ENCODE results near the gene VSIR.

Gene VSIR

DNA sequence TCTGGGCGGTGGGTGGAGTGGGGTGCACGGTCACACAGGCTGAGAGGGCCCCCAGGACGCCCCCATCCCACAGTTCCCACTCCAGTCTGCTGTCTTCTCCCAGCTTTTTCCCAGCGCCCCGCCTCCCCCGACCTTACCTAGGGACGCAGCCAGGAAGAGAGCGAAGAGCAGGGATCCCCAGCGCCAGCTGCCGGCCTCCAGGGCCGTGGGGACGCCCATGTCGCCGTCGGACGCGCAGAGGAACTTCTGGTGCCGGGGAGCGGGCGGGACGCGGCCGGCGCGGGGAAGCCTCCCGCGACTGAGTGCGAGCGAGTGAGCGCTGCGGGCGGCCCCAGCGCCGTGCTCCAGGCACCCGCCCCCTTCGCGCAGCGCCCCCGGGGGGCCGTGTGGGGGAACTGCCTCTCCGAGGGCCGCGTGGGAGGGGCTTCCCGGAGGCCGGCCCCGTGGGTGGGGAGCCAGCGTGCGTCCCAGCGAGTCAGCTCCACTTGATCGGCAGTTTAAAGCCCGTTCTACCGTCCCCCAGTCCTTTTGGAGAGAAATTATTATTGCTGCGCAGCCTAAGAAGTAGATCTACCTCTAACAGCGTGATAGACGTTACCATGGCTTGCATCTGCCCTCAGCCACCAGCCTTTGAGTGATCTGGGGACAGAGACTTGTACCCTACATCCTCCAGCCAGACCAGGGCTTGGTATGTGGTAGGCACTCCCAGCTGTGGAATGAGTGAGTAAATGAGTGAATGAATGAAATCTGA, at the start of gene VSIR:
TSS of gene VSIR (minus strand) at position 300 of the 751 bp plus-strand sequence. CDS start at position 219, 81 bp downstream.
- peak; percentile 60 for DNase-seq (ENCODE audit: low read depth, low spot score)
- H3K4me3 ChIP-seq (ENCODE audit: low read depth, low read length): peak within 1 kb of the TSS; percentile 38
- in situ Hi-C loops (cut with HindIII; ENCODE audit: low sequenced_read_pairs): no loop called here
- TF ChIP-seq, protein P1, sequence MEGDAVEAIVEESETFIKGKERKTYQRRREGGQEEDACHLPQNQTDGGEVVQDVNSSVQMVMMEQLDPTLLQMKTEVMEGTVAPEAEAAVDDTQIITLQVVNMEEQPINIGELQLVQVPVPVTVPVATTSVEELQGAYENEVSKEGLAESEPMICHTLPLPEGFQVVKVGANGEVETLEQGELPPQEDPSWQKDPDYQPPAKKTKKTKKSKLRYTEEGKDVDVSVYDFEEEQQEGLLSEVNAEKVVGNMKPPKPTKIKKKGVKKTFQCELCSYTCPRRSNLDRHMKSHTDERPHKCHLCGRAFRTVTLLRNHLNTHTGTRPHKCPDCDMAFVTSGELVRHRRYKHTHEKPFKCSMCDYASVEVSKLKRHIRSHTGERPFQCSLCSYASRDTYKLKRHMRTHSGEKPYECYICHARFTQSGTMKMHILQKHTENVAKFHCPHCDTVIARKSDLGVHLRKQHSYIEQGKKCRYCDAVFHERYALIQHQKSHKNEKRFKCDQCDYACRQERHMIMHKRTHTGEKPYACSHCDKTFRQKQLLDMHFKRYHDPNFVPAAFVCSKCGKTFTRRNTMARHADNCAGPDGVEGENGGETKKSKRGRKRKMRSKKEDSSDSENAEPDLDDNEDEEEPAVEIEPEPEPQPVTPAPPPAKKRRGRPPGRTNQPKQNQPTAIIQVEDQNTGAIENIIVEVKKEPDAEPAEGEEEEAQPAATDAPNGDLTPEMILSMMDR (IDR thresholded peaks at IDR 0.05; ENCODE audit: low read depth, low read length): peak; percentile 65

DNA sequence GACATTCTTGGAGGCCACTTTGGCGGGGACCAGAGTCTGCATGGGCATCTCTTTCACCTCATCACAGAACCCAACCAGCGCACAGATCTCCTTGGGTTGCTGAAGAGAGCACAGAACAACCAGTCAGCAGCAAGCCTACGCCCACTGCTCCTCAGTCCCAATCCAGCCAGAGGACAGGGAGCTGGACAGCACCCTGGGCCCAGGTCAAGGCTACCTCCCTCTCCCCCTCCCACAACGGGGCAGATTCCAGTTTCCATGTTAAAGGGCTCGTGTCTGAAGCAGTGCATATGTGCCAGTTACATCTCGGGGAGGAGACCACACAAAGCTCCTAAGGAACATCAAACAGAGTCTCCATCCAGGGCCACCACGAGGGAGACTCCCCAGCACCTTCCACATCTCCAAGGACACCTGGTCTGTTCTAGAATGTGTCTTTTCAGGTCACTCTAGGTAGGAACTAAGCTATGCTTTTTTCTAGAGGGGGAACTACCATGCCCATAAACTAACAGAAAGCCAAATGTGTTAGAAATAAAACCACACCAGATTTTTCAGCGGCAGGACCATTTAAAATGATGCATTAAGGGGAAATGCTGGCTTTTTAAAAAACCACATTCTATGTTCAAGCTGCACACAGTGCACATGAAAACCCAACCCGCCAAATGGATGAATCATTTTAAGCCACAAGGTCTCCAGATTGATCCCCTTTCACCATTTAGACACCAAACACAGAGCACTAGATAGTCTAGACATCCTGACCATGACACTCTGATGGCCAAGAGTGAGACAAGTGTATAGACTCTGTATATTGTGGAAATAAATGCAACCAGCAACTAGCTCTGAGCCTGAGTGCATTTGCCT, 48.8 kb upstream of the VSIR start:
- TF ChIP-seq, protein P1 (IDR thresholded peaks at IDR 0.05; ENCODE audit: low read depth, low read length): no peak
- peak; percentile 78 for DNase-seq (ENCODE audit: low read depth, low spot score)
- in situ Hi-C loops (cut with HindIII; ENCODE audit: low sequenced_read_pairs): no loop called here

DNA sequence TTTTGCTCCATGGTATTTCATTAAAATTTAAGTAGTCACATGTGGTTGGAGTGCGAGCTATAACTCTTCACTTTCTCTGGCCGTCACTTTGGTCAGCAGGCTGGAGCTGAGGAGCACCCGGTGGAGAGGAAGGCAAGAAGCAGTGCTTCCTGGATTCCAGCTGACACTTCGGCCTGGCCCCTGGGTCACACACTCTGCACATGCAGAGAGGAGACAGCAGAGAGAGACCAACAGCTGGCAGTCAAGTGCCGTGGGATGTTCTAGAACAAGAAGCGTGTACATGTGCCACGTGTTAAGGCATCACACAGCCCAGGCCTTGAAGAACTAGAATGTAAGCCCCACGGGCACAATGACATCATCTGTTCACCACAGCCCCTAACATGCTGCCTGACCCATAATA, 47.6 kb upstream of the VSIR start:
- no peak overlapping the region for H3K4me3 ChIP-seq (ENCODE audit: low read depth, low read length)
- TF ChIP-seq, protein P1 (IDR thresholded peaks at IDR 0.05; ENCODE audit: low read depth, low read length): no peak
- in situ Hi-C loops (cut with HindIII; ENCODE audit: low sequenced_read_pairs): no loop called here
- no peak for DNase-seq (ENCODE audit: low read depth, low spot score)

More for the DNA sequence above, 48.8 kb upstream of the VSIR start:
- H3K4me3 ChIP-seq (ENCODE audit: low read depth, low read length): no peak overlapping the region

DNA sequence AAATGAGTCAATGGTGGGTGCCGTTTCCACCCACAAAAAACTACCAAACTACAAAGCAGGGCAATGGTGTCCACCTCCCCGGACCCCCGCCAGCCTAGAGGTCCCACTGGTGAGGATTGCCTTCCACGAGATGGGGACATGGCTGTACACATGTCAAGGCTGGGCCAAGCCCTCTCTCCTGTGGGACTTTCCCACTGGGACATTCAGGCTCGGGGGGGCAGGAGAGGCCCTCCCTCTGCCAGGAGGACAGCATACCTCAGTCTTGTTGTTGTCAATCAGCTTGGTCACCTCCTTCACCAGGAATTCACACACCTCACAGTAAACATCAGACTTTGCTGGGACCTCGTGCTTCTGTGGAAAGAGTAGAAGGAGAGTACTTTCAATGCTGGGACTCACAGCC, 46.7 kb upstream of the VSIR start:
- no peak overlapping the region for H3K4me3 ChIP-seq (ENCODE audit: low read depth, low read length)
- TF ChIP-seq, protein P1 (IDR thresholded peaks at IDR 0.05; ENCODE audit: low read depth, low read length): no peak
- no peak for DNase-seq (ENCODE audit: low read depth, low spot score)
- in situ Hi-C loops (cut with HindIII; ENCODE audit: low sequenced_read_pairs): no loop called here

DNA sequence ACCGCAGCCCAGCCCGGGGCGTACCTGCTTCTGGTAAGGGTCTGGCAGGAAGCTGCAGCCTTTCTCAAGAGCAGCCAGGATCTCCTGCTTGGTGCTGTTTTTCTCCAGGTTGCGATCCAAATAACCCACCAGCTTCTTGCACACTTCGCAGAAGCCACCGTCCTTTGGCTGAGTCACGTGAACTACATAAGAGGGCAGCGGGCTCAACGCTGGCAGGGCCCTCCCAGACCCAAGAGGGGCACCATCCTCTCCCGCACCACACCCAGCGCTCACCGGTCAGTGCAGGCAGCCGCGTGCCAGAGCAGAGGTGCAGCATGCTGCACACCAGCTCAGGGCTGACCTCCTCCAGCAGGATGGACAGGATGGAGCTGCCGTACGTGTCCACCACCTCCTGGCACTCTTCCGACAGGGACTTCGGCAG, 46.1 kb upstream of the VSIR start:
- DNase-seq (ENCODE audit: low read depth, low spot score): no peak
- in situ Hi-C loops (cut with HindIII; ENCODE audit: low sequenced_read_pairs): no loop called here
- H3K4me3 ChIP-seq (ENCODE audit: low read depth, low read length): no peak overlapping the region
- TF ChIP-seq, protein P1 (IDR thresholded peaks at IDR 0.05; ENCODE audit: low read depth, low read length): no peak

DNA sequence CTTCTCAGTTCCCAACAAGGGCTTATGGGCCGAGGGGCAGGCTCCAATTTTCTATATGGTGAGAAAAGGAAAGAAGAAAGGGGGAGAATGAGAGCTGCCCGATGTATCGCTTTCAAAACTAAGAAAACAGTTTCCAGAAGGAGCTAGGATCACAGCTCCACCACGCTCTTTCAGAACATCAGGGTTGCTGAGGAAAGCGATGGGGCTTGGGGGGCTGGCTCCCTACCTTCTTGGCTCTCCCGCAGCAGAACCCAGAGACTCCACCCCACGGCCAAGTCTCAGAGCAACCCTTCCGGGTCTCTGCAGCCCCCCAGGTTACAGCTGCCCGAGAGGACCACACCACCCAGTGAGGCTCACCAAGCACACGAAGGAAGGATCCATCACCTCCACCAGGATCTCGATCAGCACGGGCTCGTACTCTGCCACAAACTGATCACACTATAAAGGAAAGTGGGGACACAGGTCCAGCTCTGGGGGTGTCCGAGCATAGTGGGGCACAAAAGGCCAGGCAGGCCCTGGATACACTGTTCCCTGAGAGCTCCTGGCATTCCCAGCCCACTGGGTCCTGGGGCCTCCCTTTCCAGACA, 45.4 kb upstream of the VSIR start:
- DNase-seq (ENCODE audit: low read depth, low spot score): no peak
- H3K4me3 ChIP-seq (ENCODE audit: low read depth, low read length): no peak overlapping the region
- in situ Hi-C loops (cut with HindIII; ENCODE audit: low sequenced_read_pairs): no loop called here
- TF ChIP-seq, protein P1 (IDR thresholded peaks at IDR 0.05; ENCODE audit: low read depth, low read length): no peak

All from astrocyte of the spinal cord (primary cell).